T follicular helper cell (primary cell): ENCODE data around the gene NAP1L1.

ENCODE experiments used
- DNase-seq: peaks from one replicate; pipeline ENCODE4 v3.0.0-alpha.2; 2020; ENCODE audit warnings: low read depth

Gene NAP1L1

DNA sequence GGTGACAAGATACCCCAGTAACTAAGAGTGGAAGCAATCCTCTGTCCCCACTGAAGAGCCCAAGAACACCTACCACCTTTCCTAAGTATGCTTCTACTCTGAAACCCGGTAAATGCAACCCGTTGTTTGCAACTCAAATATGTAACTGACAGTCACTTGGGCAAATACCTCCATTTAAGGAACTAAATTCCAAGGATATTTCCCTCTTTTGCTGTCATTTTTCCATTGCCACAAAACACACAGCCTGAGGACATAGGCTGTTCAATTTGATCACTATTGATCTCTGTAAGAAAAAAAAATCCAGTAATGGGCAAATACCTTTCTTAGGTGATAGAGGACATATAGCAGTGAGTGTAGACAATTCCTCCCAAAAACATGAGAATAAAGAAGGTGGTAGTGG is 46.3 kb downstream of the NAP1L1 start:
- DNase-seq, result no peak

DNA sequence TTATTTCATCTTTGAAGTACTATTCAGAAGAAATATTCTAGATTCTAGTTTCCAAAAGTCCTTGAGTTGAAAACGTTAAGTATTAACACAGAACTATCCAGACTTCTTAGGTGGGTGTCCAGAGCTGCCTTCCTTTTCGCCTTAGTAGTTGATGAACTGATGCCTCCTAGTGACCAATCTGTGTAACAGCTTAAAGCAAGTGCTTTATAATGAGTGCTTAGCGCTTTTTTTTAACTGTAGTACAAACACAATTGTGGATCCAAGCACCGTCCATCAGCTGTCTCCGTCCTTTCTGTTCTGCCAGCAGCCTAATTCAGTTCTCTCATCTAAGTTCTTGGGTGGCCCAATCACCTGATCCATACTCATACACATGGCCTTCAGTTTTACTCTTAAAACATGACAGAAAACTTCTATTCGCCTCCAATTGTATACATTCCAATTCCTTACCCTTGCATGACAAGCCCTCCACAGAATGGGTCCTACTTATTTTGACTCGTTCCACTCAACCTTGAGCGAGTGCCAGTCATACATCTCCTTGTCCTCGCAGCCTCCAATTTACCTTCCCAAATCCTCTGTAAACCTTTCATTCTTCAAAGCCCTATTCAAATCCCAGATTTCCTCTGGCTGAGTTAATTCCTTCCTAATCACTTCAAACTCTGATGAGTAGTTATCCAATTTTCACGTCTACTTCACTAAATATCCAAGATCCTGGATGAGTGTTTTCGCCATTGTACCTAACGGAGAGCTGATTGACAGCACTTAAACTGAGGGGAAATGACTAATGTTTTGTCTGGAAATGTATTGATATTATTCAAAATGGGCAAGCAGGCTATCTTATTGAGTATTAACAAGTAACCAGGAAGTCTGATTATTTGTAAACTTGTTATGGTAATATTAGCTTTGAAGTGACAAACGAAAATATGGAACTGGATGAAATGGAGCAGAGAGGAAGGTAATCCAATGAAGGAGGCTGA is 47.1 kb downstream of the NAP1L1 start:
- DNase-seq, result peak; percentile 9

DNA sequence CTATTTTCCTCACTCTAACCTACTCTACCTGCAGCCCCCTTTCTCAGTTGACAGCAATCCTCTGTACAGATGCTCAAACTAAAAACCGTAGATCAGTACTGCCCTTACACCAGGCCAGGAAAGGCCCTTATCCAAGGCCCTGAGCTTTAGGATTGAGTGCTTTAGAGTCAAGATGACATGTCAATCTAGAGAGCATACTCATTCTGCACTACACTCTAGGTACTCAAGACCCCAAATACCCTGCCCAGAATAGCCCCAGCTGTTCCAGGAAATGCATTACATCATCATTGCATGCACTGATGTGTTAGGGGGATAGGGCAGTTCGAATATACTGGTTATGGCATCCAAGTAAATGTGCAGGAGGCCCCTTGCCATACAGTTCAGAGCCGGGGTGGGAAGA is 49.4 kb downstream of the NAP1L1 start:
- DNase-seq, result no peak

GRCh38 chr12:76033081-76034011 is 51.1 kb downstream of the NAP1L1 start:
- DNase-seq, result no peak

- no peak for DNase-seq
Observed at GRCh38 chr12:76032043-76032981, 52.2 kb downstream of the NAP1L1 start.

DNA sequence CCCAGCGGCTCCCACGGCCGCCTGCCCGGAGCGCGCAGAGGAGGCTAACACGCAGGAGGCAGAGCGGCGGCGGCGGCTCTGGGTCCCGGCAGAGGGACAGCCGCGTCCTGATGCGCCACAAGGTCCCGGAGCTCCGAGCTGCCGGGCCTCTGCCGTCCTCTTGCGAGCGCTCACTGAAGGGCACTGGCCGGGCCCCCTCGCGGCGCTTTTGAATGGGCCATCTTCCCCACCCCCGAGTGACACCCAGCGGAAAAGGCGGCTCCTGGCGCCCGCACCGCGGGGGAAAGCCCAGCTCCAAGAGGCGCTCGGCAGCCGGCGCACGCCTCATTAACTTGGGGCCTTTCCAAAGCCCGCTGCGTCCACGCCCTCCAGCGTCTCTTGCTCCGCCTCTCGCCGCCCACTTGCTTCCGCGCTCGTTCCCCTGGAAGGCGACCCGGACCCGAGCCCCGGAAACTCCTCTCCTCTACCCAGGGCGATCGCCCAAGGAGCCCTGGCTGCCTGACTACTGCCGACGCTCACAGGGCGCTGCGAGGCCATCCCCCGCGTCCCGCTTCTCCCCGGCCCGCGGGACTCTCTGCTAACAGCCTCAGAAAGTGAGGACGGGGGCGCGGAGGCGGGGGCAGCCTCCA is 53.0 kb downstream of the NAP1L1 start, which contains the start of gene PHLDA1:
Gene PHLDA1 (minus strand): TSS at position 363 of the 629 bp plus-strand sequence.
- DNase-seq, result peak; percentile 81

- DNase-seq, result no peak
Observed at GRCh38 chr12:76031081-76031413, 53.4 kb downstream of the NAP1L1 start.

DNA sequence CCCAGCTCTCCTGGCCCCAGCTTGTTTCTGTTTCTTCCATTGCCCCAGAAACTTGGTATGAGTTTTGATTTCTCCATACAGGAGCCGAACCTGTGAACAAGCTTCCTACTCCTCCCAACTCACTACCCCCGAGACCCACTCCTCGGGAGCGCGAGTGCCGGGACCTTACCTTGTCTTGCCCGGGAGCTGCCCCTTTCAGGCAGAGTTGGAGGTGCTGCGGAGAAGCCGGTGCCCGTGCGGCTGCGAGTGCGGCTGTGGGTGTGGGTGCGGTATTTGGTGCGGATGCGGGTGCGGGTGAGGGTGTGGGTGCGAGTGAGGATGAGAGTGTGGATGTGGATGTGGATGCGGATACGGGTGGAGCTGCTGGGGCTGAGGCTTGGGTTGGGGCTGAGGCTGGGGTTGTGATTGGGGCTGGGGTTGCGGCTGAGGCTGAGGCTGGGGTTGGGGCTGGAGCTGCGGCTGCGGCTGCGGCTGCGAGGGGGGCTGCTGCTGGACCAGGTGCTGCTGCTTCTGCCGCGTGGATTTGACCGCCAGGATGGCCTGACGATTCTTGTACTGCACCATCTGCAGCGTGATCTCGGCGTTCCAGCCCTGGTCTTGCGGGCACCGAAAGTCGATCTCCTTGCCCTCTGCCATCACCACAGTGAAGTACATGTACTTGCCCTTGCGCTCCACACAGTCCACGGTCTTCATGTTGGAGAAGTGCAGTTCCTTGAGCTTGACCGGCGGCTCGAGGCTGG is 54.0 kb downstream of the NAP1L1 start:
- peak; percentile 4 for DNase-seq

GRCh38 chr12:76029982-76030340 is 54.5 kb downstream of the NAP1L1 start:
- no peak for DNase-seq

DNA sequence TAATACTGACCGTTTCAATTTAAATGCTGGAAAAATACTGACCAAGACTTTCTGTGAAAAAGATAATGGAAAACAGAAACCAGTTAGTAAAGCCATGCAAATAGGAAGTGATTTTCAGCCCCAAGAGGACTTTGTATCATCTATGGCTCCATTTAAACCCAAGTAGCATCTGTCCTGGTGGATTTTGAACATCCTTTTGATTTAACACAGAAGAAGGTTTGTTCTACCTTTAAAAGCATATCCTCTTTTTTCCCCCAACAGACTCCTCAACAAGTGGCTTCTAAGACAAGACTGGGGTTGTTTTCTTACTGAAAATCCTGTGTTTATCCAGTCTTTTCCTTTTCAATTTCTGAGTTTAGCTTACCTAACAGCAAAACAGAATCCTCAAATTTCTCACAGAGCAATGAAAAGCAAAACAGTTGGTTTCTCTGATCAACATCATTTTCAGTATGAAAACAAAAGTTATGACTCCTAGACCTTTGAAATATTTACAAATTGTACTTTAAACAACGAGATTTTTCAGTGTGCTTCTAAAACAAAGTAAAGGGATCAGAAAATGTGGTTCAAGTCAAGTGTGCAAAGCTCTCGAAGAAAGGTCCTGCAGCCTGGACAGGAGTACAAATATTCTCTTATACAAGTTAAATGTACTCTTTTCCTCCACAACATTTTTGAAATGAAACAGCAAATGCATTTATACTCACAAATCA is 55.8 kb downstream of the NAP1L1 start:
- no peak for DNase-seq

GRCh38 chr12:76026643-76027063 is 57.8 kb downstream of the NAP1L1 start:
- DNase-seq, result no peak

- no peak for DNase-seq
Observed at GRCh38 chr12:76025601-76026575, 58.6 kb downstream of the NAP1L1 start.

GRCh38 chr12:76024942-76025600 is 59.4 kb downstream of the NAP1L1 start:
- no peak for DNase-seq

- no peak for DNase-seq
Observed at GRCh38 chr12:76024102-76024781, 60.2 kb downstream of the NAP1L1 start.

DNA sequence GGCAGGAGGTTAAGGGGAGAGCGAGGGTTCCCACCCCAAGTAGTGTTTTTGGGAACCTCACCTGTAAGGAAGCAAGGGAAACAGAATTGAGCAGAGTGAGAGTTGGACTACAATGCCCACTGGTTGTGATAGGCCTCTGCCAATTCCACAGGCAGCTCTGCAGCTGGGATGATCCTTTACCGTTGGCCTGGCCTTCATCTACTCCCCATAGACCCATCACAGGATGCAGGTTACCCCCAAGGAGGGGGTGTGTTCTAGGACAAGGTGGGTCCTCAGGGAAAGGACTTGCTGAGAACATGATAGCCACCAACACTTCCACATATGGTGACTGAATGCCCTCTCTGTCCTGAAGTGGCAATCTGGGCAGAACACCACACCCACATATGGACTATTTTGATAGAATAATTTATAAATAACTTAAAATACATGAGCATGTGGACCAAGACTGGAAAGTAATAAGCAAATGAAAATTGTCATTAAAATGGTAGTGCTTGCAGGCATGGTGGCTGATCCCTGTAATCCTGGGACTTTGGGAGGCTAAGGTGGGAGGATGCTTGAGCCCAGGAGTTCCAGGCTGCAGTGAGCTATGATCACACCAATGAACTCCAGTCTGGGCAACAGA is 61.3 kb downstream of the NAP1L1 start:
- DNase-seq, result no peak

- no peak for DNase-seq
Observed at GRCh38 chr12:76022506-76022905, 62.0 kb downstream of the NAP1L1 start.
